T-helper 17 cell (primary cell): ENCODE results near the gene RXRA. TPM values are rescaled to one million over a fixed set of nuclear protein-coding genes. Genes with fewer than 3 reads are reported as not detected.

ENCODE experiments used
- ATAC-seq: fragments of 150-1000 bp; cut with Tn5 transposase; 2 replicates; pipeline ENCODE4 v1.10.0; 2021; ENCODE audit warnings: mild to moderate bottlenecking, moderate library complexity
- DNase-seq, 3 donors: peaks; one replicate each; pipeline versions ENCODE4 v3.0.0 to v3.0.0-alpha.2; 2020 to 2021
- H3K9me3 ChIP-seq: one replicate; pipeline ENCODE4 v1.7.0; 2013; ENCODE audit warnings: low read length, mild to moderate bottlenecking; ENCODE audit not compliant: control insufficient read depth, poor library complexity, severe bottlenecking
- H3K27ac Mint-ChIP-seq: one replicate; pipeline ENCODE4 v1.8.0; 2022; ENCODE audit warnings: mild to moderate bottlenecking, moderate library complexity, mixed read lengths
- H3K27me3 Mint-ChIP-seq: one replicate; pipeline ENCODE4 v1.8.0; 2022; ENCODE audit warnings: mixed read lengths
- H3K36me3 Mint-ChIP-seq: one replicate; pipeline ENCODE4 v1.8.0; 2022; ENCODE audit warnings: low read depth, mixed read lengths
- H3K4me1 Mint-ChIP-seq: one replicate; pipeline ENCODE4 v1.8.0; 2022; ENCODE audit warnings: mild to moderate bottlenecking, mixed read lengths
- H3K4me3 Mint-ChIP-seq: one replicate; pipeline ENCODE4 v1.8.0; 2022; ENCODE audit warnings: mild to moderate bottlenecking, moderate library complexity, mixed read lengths
- total RNA-seq, 4 donors: library from RNA in 2 of 4; stranded (reverse) in 2 of 4; gene quantifications; one replicate each; pipeline ENCODE4 v1.2.3 and lab custom pipeline; 2022 to 2026

The RXRA gene
- total RNA-seq, 2 donors from 2014 or later, result 7.5 to 10.6 TPM

DNA sequence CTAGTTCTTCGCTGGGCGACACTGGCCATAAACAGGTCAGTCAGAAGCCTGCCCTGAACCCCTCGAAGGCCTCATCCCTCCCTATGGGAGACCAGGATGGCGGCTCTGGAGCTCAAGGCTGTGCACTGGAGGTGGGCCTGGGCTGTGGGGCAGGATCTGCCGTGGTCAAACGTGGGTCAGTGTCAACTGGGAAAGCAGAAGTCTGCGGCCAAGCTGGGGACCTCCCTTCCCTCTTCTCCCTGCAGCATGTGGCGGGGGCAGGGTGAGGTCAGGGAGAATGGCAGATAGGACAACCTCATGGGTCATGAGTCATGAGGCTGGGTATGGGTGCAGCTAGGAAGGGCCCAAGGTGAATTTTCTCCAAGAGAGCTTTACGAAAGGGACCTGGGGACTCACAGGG lies 132.9 kb downstream of the RXRA start:
- Mint-ChIP-seq H3K36me3 (no peaks in the 10 kb centered on the region), H3K4me1 (peaks cover 6% of the 10 kb centered on the region), H3K27me3 (peaks cover 14% of the 10 kb centered on the region), H3K27ac (no peak overlapping the region), H3K4me3 (no peak overlapping the region)
- no peak for DNase-seq
- no peak for ATAC-seq
- H3K9me3 ChIP-seq, result no peaks in the 10 kb centered on the region

- Mint-ChIP-seq H3K27me3 (peaks cover 14% of the 10 kb centered on the region), H3K36me3 (no peaks in the 10 kb centered on the region), H3K4me3 (no peak overlapping the region), H3K4me1 (peaks cover 6% of the 10 kb centered on the region), H3K27ac (no peak overlapping the region)
- ATAC-seq (no peak), DNase-seq (no peak)
- H3K9me3 ChIP-seq, result no peaks in the 10 kb centered on the region
These were observed 133.3 kb downstream of the RXRA start for GRCh38 chr9:134459573-134459972.

DNA sequence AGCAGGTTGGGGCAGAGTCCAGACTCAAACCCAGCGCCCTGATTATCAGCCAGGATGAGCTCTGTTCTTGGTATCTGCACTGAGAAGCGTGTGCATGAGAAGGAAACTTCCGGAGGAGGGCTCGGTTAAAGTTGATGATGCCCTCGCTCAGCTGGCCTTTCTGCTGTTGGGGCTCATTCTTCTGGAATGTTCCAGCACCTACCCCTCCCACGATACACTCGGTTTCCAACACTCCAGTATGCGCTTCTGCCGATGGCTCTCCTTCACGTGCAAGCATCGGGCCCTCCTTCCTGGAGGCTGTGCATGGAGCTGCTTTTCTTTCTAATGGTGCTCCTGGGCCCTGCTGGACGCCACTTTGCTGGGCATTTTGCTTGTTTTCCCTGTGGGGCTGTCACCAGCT lies 134.0 kb downstream of the RXRA start:
- Mint-ChIP-seq H3K36me3 (no peaks in the 10 kb centered on the region), H3K27me3 (peaks cover 14% of the 10 kb centered on the region), H3K4me3 (no peak overlapping the region), H3K27ac (no peak overlapping the region), H3K4me1 (peaks cover 6% of the 10 kb centered on the region)
- H3K9me3 ChIP-seq, result no peaks in the 10 kb centered on the region
- DNase-seq, result no peak
- no peak for ATAC-seq

- no peak overlapping the region for H3K27ac Mint-ChIP-seq
- ATAC-seq, result no peak
- no peaks in the 10 kb centered on the region for H3K9me3 ChIP-seq
- H3K27me3 Mint-ChIP-seq, result peaks cover 14% of the 10 kb centered on the region
- H3K4me1 Mint-ChIP-seq, result peaks cover 4% of the 10 kb centered on the region
- no peak for DNase-seq
- H3K4me3 Mint-ChIP-seq, result no peak overlapping the region
- no peaks in the 10 kb centered on the region for H3K36me3 Mint-ChIP-seq
These were observed 134.6 kb downstream of the RXRA start for GRCh38 chr9:134460896-134461295.

DNA sequence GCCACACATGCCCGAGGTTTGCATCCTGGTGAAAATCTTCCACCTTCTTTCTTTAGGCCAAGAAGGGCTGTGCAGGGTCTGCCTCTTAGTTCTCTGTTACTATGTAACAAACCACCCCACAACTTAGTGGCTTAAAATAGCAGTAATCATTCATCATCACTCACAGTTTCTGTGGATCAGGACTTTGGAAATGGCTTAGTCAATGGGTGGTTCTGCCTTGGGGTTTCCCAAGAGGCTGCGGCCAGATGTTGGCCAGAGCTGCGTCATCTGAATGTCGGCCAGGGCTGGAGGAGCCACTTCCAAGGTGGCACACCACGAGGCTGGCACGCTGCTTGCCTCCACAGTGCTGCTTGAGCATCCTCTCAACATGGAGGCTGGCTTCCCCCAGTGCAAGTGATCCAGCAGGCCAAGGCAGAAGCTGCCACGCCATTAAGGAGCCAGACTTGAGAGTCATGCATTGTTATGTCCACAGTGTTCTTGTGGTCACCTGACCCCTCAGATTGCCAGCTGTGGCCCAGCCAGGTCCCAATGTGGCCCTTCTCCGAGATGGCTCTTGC lies 135.2 kb downstream of the RXRA start:
- ATAC-seq (no peak), DNase-seq (no peak)
- Mint-ChIP-seq H3K4me3 (no peak overlapping the region), H3K27me3 (peaks cover 14% of the 10 kb centered on the region), H3K4me1 (peaks cover under 1% of the 10 kb centered on the region), H3K36me3 (no peaks in the 10 kb centered on the region), H3K27ac (no peak overlapping the region)
- H3K9me3 ChIP-seq, result no peaks in the 10 kb centered on the region

- ATAC-seq (no peak), DNase-seq (no peak)
- Mint-ChIP-seq H3K36me3 (no peaks in the 10 kb centered on the region), H3K27ac (no peak overlapping the region), H3K4me3 (no peak overlapping the region), H3K4me1 (no peaks in the 10 kb centered on the region), H3K27me3 (peaks cover 14% of the 10 kb centered on the region)
- no peaks in the 10 kb centered on the region for H3K9me3 ChIP-seq
These were observed 136.1 kb downstream of the RXRA start for GRCh38 chr9:134462318-134462717.

GRCh38 chr9:134463280-134463679 lies 137.0 kb downstream of the RXRA start:
- H3K9me3 ChIP-seq, result no peaks in the 10 kb centered on the region
- Mint-ChIP-seq H3K4me3 (no peak overlapping the region), H3K27me3 (peaks cover 18% of the 10 kb centered on the region), H3K27ac (no peak overlapping the region), H3K36me3 (no peaks in the 10 kb centered on the region), H3K4me1 (no peaks in the 10 kb centered on the region)
- DNase-seq (no peak), ATAC-seq (no peak)

GRCh38 chr9:134466869-134467616 lies 140.8 kb downstream of the RXRA start:
- Mint-ChIP-seq H3K27me3 (peaks cover 15% of the 10 kb centered on the region), H3K36me3 (no peaks in the 10 kb centered on the region), H3K4me3 (no peak overlapping the region), H3K27ac (no peak overlapping the region), H3K4me1 (no peaks in the 10 kb centered on the region)
- H3K9me3 ChIP-seq, result no peaks in the 10 kb centered on the region
- no peak for DNase-seq
- no peak for ATAC-seq

DNA sequence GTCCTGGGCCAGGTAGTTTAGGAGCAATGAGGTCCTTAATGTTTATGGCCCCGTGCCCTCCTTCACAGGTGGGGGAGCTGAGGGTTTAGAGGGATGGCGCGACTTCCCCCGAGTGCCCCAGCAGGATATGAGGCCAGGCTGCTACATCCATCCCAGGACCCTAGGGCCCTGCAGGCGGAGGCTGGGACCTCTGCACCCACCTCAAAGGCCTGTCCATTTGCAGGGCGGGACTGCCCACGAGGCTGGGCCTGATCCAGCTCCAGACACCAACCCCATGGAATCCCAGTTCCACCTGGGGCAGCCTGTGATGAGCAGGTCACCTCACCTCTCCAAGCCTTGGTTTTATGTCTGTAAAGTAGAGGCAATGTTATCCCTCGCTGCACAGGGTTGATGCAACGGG lies 142.1 kb downstream of the RXRA start:
- Mint-ChIP-seq H3K27me3 (peaks cover 4% of the 10 kb centered on the region), H3K4me3 (no peak overlapping the region), H3K4me1 (no peaks in the 10 kb centered on the region), H3K36me3 (no peaks in the 10 kb centered on the region), H3K27ac (no peak overlapping the region)
- H3K9me3 ChIP-seq, result no peaks in the 10 kb centered on the region
- no peak for ATAC-seq
- no peak for DNase-seq

GRCh38 chr9:134469041-134469875 lies 143.0 kb downstream of the RXRA start:
- H3K4me1 Mint-ChIP-seq, result no peaks in the 10 kb centered on the region
- H3K27me3 Mint-ChIP-seq, result peaks cover 4% of the 10 kb centered on the region
- ATAC-seq, result no peak
- H3K27ac Mint-ChIP-seq, result no peak overlapping the region
- H3K36me3 Mint-ChIP-seq, result no peaks in the 10 kb centered on the region
- DNase-seq, result no peak
- no peak overlapping the region for H3K4me3 Mint-ChIP-seq
- no peaks in the 10 kb centered on the region for H3K9me3 ChIP-seq

GRCh38 chr9:134472256-134472655 lies 146.0 kb downstream of the RXRA start:
- ATAC-seq, result no peak
- no peaks in the 10 kb centered on the region for H3K9me3 ChIP-seq
- no peaks in the 10 kb centered on the region for H3K4me1 Mint-ChIP-seq
- H3K27me3 Mint-ChIP-seq, result peaks cover 4% of the 10 kb centered on the region
- H3K4me3 Mint-ChIP-seq, result no peak overlapping the region
- DNase-seq, result no peak
- H3K36me3 Mint-ChIP-seq, result no peaks in the 10 kb centered on the region
- H3K27ac Mint-ChIP-seq, result no peak overlapping the region

DNA sequence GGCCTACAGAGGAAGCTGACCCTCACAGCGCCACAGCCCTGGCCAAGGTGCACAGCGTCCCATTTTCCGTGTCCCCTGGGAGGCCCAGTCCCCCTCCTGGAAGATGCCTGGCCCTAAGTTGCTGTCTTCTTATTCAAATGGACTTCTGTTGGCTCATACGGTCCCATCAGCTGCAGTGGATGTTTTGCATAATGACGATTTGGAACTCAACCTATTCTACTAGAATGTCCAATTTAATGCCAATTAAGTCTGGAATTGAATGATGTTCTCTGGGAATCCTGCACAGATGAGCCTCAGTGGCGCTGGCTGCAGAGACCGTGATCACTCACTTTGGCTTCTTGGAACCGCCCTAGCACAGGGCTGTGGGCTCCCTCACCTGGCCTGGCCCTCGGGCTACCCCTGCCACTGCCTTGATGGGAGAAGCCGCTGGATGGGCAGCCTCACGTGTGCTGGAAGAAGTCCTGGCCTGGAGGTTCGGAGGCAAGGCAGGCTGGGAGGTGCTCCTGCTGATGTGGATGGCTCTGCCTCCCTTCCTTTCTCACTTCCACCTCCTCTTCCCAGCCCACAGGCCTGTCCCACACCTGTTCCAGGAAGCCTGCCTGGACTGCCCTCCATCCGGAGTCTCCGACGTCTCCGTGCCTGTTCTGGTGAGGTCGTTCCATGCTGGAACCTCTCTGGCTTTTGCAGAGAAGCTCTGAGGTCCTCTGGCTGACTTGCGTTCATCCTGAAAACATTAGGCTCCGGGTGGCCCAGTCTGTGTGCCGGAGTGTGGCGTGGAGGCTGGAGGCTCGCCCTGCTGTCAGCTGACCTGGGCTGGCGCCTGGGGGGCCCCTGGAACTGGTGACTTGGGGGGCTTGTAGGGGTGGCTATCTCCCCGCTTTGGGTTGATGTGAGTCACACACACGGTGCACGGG lies 147.1 kb downstream of the RXRA start:
- Mint-ChIP-seq H3K4me1 (no peaks in the 10 kb centered on the region), H3K27me3 (no peaks in the 10 kb centered on the region), H3K36me3 (no peaks in the 10 kb centered on the region), H3K4me3 (no peak overlapping the region), H3K27ac (no peak overlapping the region)
- DNase-seq (no peak), ATAC-seq (no peak)
- H3K9me3 ChIP-seq, result no peaks in the 10 kb centered on the region

DNA sequence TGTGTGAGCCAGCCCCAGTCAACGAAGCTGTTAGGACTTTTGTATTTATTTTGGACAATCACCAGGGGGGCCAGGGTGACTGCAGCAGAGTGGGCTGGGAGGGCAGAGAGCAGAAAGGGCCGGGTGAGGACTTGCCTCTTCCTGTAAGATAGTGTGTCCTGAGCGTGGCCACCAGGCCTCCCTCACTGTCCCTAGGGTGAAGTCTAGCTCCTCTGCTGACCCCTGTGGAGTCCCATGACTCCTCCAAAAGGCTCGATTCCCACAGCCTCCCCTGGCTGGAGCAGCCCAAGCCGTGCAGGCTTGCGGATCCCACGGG lies 147.8 kb downstream of the RXRA start:
- Mint-ChIP-seq H3K36me3 (no peaks in the 10 kb centered on the region), H3K4me3 (no peak overlapping the region), H3K27me3 (no peaks in the 10 kb centered on the region), H3K27ac (no peak overlapping the region), H3K4me1 (no peaks in the 10 kb centered on the region)
- no peak for DNase-seq
- ATAC-seq, result no peak
- no peaks in the 10 kb centered on the region for H3K9me3 ChIP-seq
